NCI-H345 treated with DMSO at 0.1 percent for 48 hours (cell line): ENCODE measurements around the gene SCFD2.
"Not testable (repeated sequence)": the region's sequence is repeated elsewhere in the genome, so short reads cannot be mapped to it uniquely, and the experiment has no call there.

ENCODE experiments used
- DNase-seq: peaks from one replicate; lab custom pipeline; 2025; ENCODE audit not compliant: unreplicated experiment; lab: John Stamatoyannopoulos, UW

Gene SCFD2

GRCh38 chr4:53267026-53267425, 98.8 kb downstream of the SCFD2 start:
- DNase-seq, result no peak

- not testable (repeated sequence) for DNase-seq
Measured at GRCh38 chr4:53255986-53256385, 109.9 kb downstream of the SCFD2 start.

GRCh38 chr4:53240573-53240972, 125.3 kb downstream of the SCFD2 start:
- DNase-seq, result no peak

- not testable (repeated sequence) for DNase-seq
Measured at GRCh38 chr4:53238352-53238751, 127.5 kb downstream of the SCFD2 start.

- not testable (repeated sequence) for DNase-seq
Measured at GRCh38 chr4:53237811-53238210, 128.1 kb downstream of the SCFD2 start.

GRCh38 chr4:53236624-53237023, 129.2 kb downstream of the SCFD2 start:
- DNase-seq, result not testable (repeated sequence)

- no peak for DNase-seq
Measured at GRCh38 chr4:53235547-53235946, 130.3 kb downstream of the SCFD2 start.

GRCh38 chr4:53234669-53235068, 131.2 kb downstream of the SCFD2 start:
- no peak for DNase-seq

GRCh38 chr4:53234111-53234510, 131.8 kb downstream of the SCFD2 start:
- DNase-seq, result no peak

- DNase-seq, result no peak
Measured at GRCh38 chr4:53233114-53233795, 132.6 kb downstream of the SCFD2 start.

GRCh38 chr4:53232371-53232770, 133.5 kb downstream of the SCFD2 start:
- DNase-seq, result no peak

- DNase-seq, result no peak
Measured at GRCh38 chr4:53228036-53228435, 137.8 kb downstream of the SCFD2 start.

- DNase-seq, result no peak
Measured at GRCh38 chr4:53227451-53227850, 138.4 kb downstream of the SCFD2 start.

- no peak for DNase-seq
Measured at GRCh38 chr4:53221832-53222480, 143.9 kb downstream of the SCFD2 start.

GRCh38 chr4:53219148-53219547, 146.7 kb downstream of the SCFD2 start:
- DNase-seq, result not testable (repeated sequence)

GRCh38 chr4:53208753-53209152, 157.1 kb downstream of the SCFD2 start:
- no peak for DNase-seq

GRCh38 chr4:53205970-53206369, 159.9 kb downstream of the SCFD2 start:
- DNase-seq, result no peak

GRCh38 chr4:53199356-53199755, 166.5 kb downstream of the SCFD2 start:
- DNase-seq, result no peak

GRCh38 chr4:53197772-53198142, 168.1 kb downstream of the SCFD2 start:
- no peak for DNase-seq

- peak; percentile 16 for DNase-seq
Measured at GRCh38 chr4:53196882-53197771, 168.7 kb downstream of the SCFD2 start.

- DNase-seq, result no peak
Measured at GRCh38 chr4:53195815-53196661, 169.8 kb downstream of the SCFD2 start.
